Osteocyte (in vitro differentiated cells): Measurements from ENCODE around the gene ADCK2. TPM values are rescaled to one million over a fixed set of nuclear protein-coding genes. Genes with fewer than 3 reads are reported as not detected.
"Not testable (repeated sequence)": the region's sequence is repeated elsewhere in the genome, so short reads cannot be mapped to it uniquely, and the experiment has no call there.

ENCODE experiments used
- DNase-seq: peaks from one replicate; pipeline ENCODE4 v3.0.0; 2021; ENCODE audit warnings: mixed read lengths; ENCODE audit not compliant: unreplicated experiment; ENCODE audit errors: extremely low spot score
- H3K27ac Mint-ChIP-seq: one replicate; pipeline ENCODE4 v1.8.0; 2021; ENCODE audit warnings: mild to moderate bottlenecking, mixed read lengths; ENCODE audit not compliant: unreplicated experiment
- H3K27me3 Mint-ChIP-seq: one replicate; pipeline ENCODE4 v1.8.0; 2021; ENCODE audit warnings: mixed read lengths; ENCODE audit not compliant: unreplicated experiment
- H3K36me3 Mint-ChIP-seq: one replicate; pipeline ENCODE4 v1.8.0; 2021; ENCODE audit warnings: mixed read lengths; ENCODE audit not compliant: unreplicated experiment
- H3K4me1 Mint-ChIP-seq: one replicate; pipeline ENCODE4 v1.8.0; 2021; ENCODE audit warnings: mixed read lengths; ENCODE audit not compliant: unreplicated experiment
- H3K4me3 Mint-ChIP-seq: one replicate; pipeline ENCODE4 v1.8.0; 2021; ENCODE audit warnings: mild to moderate bottlenecking, moderate library complexity, mixed read lengths; ENCODE audit not compliant: unreplicated experiment
- H3K9me3 Mint-ChIP-seq: one replicate; pipeline ENCODE4 v1.8.0; 2021; ENCODE audit warnings: mixed read lengths; ENCODE audit not compliant: unreplicated experiment
- total RNA-seq: library from RNA; stranded (reverse); gene quantifications from 2 replicates; pipeline ENCODE4 v1.2.1, GENCODE V29; 2021
- TF ChIP-seq, protein P1 (sequence below): fragments of 200-600 bp; sonication (generic); IDR thresholded peaks from 2 replicates; pipeline ENCODE4 v1.5.0; 2021; ENCODE audit warnings: antibody characterized with exemption, mild to moderate bottlenecking, moderate library complexity

The ADCK2 gene
- total RNA-seq, 1 donor from 2014 or later: 25.7 TPM

DNA sequence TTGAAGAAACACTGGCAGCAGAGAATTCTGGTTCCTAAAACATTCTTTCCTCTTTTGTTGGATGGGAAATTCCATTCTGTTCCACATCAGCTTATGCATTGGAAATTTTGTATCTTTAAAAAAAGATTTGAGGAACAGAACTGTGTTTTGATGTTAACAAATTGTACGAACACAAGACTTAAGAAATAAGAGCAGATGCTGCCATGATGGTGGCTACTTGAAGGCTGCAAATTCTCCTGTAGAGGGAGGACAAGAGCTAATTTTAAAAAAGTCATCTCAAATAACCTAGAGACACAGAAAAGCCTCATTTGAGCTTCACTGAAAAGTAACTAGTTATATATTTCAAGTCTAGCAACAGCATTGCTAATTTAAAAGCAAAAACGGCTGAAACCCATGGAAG, 53.5 kb downstream of the ADCK2 start:
- Mint-ChIP-seq H3K4me3 (no peak overlapping the region), H3K9me3 (no peaks in the 10 kb centered on the region), H3K27me3 (no peaks in the 10 kb centered on the region), H3K4me1 (peaks cover 16% of the 10 kb centered on the region), H3K27ac (no peak overlapping the region), H3K36me3 (peaks cover 20% of the 10 kb centered on the region)
- TF ChIP-seq, protein P1, sequence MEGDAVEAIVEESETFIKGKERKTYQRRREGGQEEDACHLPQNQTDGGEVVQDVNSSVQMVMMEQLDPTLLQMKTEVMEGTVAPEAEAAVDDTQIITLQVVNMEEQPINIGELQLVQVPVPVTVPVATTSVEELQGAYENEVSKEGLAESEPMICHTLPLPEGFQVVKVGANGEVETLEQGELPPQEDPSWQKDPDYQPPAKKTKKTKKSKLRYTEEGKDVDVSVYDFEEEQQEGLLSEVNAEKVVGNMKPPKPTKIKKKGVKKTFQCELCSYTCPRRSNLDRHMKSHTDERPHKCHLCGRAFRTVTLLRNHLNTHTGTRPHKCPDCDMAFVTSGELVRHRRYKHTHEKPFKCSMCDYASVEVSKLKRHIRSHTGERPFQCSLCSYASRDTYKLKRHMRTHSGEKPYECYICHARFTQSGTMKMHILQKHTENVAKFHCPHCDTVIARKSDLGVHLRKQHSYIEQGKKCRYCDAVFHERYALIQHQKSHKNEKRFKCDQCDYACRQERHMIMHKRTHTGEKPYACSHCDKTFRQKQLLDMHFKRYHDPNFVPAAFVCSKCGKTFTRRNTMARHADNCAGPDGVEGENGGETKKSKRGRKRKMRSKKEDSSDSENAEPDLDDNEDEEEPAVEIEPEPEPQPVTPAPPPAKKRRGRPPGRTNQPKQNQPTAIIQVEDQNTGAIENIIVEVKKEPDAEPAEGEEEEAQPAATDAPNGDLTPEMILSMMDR: peak; percentile 50
- DNase-seq: no peak

DNA sequence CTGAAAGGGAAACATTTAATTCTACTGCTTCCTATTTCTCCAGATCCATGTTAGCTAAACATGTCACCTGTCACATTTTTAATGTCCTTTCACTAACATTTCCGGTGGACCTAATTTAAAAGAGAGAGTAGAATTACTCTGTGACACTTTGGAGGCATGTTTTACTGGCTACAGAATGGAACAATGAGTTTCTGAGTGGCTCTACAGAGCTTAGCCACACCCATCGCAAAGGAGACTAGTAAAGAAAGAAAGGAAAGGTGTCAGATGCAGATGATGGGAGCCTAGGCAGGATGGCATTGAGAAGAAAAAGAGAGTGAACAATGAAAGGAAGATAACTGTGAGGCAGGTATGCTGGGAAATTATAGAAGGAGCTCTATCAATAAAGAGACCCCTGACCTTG, 59.7 kb downstream of the ADCK2 start:
- TF ChIP-seq, protein P1: no peak
- no peak for DNase-seq
- H3K36me3 Mint-ChIP-seq: peaks cover 19% of the 10 kb centered on the region
- H3K27ac Mint-ChIP-seq: no peak overlapping the region
- no peaks in the 10 kb centered on the region for H3K27me3 Mint-ChIP-seq
- H3K4me3 Mint-ChIP-seq: no peak overlapping the region
- H3K4me1 Mint-ChIP-seq: peaks cover 15% of the 10 kb centered on the region
- H3K9me3 Mint-ChIP-seq: no peaks in the 10 kb centered on the region

DNA sequence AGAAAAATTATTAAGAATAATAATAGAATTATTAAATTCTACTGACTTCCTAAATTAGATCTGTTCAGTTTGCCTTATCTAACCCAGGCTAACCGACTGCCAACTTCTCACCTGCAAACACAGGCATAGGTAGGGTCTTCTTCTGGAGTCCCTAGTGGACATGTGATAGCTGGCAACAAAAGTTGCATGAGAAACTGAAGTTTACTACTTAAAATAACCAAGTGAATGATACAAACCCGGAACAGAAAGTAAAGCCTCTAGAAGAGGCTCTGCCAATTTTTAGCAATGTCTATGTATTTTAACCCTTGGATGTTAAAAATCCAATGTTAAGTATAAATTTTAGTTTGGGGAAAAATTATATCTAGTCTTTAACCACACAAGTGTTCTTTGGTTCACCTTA, 61.4 kb downstream of the ADCK2 start:
- Mint-ChIP-seq H3K4me3 (no peak overlapping the region), H3K27ac (no peak overlapping the region), H3K4me1 (peaks cover 6% of the 10 kb centered on the region), H3K9me3 (no peaks in the 10 kb centered on the region), H3K36me3 (peaks cover 25% of the 10 kb centered on the region), H3K27me3 (no peaks in the 10 kb centered on the region)
- no peak for DNase-seq
- TF ChIP-seq, protein P1: no peak

DNA sequence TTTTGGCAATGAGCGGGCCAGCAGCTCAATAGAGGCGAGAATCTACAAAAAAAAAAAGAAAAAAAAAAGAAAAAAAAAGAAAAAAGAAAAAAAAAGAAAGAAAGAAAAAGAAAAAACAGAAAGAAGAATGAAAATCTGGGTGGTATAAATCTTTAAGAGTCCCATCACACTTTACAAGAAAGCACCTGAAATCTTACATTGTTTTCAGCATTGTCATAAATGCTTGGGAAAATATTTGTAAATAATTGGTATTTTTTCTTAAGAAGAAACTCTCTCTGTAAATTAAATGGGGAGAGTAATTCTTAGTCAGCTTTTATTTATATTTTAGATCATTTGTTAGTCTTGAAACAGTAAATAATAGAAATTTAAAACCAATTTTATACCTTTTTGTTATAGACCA, 62.0 kb downstream of the ADCK2 start:
- DNase-seq: no peak
- Mint-ChIP-seq H3K4me3 (no peak overlapping the region), H3K9me3 (no peaks in the 10 kb centered on the region), H3K4me1 (peaks cover 3% of the 10 kb centered on the region), H3K27ac (no peak overlapping the region), H3K27me3 (no peaks in the 10 kb centered on the region), H3K36me3 (peaks cover 27% of the 10 kb centered on the region)
- TF ChIP-seq, protein P1: no peak

DNA sequence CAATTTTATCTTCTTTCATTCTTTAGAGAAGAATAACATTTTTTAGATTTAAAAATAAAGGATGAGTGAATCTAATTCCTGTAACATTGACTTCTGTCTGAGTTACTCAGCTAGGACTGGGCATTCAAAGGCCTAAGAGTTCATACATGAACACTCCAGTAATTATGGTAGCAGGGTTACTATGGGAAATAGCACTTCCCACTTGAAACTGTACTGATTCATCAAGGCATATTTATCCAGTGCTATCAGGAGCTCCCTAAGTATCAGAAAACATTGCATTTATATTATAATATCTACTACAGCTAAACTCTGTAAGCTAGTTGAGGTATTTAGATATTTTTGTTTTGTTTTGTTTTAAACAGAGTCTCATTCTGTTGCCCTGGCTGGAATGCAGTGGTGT, 65.5 kb downstream of the ADCK2 start:
- H3K9me3 Mint-ChIP-seq: no peaks in the 10 kb centered on the region
- H3K4me3 Mint-ChIP-seq: no peak overlapping the region
- H3K4me1 Mint-ChIP-seq: no peaks in the 10 kb centered on the region
- H3K27ac Mint-ChIP-seq: no peak overlapping the region
- H3K27me3 Mint-ChIP-seq: no peaks in the 10 kb centered on the region
- peaks cover 18% of the 10 kb centered on the region for H3K36me3 Mint-ChIP-seq
- TF ChIP-seq, protein P1: no peak
- DNase-seq: no peak

DNA sequence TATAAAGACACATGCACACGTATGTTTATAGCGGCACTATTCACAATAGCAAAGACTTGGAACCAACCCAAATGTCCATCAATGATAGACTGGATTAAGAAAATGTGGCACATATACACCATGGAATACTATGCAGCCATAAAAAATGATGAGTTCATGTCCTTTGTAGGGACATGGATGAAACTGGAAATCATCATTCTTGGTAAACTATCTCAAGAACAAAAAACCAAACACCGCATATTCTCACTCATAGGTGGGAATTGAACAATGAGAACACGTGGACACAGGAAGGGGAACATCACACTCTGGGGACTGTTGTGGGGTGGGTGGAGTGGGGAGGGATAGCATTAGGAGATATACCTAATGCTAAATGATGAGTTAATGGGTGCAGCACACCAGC, 70.5 kb downstream of the ADCK2 start:
- not testable (repeated sequence) for H3K27me3 Mint-ChIP-seq, H3K4me1 Mint-ChIP-seq, H3K4me3 Mint-ChIP-seq, DNase-seq, H3K9me3 Mint-ChIP-seq, H3K27ac Mint-ChIP-seq
- peaks cover 11% of the 10 kb centered on the region for H3K36me3 Mint-ChIP-seq
